ENCODE results near the gene ACACB.

The ACACB gene

GRCh38 chr12:109178532-109178931 lies 62.1 kb downstream of the ACACB start:
- no peak for DNase-seq

- DNase-seq = no peak
These were observed 63.5 kb downstream of the ACACB start for GRCh38 chr12:109179927-109180326.

- no peak for DNase-seq
These were observed 65.9 kb downstream of the ACACB start for GRCh38 chr12:109182041-109182839.

- DNase-seq = no peak
These were observed 69.1 kb downstream of the ACACB start for GRCh38 chr12:109185441-109185840.

- DNase-seq = no peak
These were observed 70.7 kb downstream of the ACACB start for GRCh38 chr12:109186993-109187653.

- no peak for DNase-seq
These were observed 71.8 kb downstream of the ACACB start for GRCh38 chr12:109188108-109188712.

GRCh38 chr12:109189291-109189690 lies 72.9 kb downstream of the ACACB start:
- DNase-seq = no peak

GRCh38 chr12:109191621-109192250 lies 75.3 kb downstream of the ACACB start:
- DNase-seq = no peak

- no peak for DNase-seq
These were observed 76.0 kb downstream of the ACACB start for GRCh38 chr12:109192358-109192757.

- DNase-seq = no peak
These were observed 77.5 kb downstream of the ACACB start for GRCh38 chr12:109193896-109194295.

GRCh38 chr12:109196332-109196731 lies 79.9 kb downstream of the ACACB start:
- DNase-seq = no peak

GRCh38 chr12:109197327-109197726 lies 80.9 kb downstream of the ACACB start:
- no peak for DNase-seq

GRCh38 chr12:109199324-109199723 lies 82.9 kb downstream of the ACACB start:
- DNase-seq = no peak

GRCh38 chr12:109200825-109201495 lies 84.6 kb downstream of the ACACB start:
- no peak for DNase-seq

- DNase-seq = no peak
These were observed 85.1 kb downstream of the ACACB start for GRCh38 chr12:109201496-109201885.

- DNase-seq = no peak
These were observed 86.4 kb downstream of the ACACB start for GRCh38 chr12:109202770-109203169.

- DNase-seq = no peak
These were observed 87.1 kb downstream of the ACACB start for GRCh38 chr12:109203480-109203879.

- no peak for DNase-seq
These were observed 92.7 kb downstream of the ACACB start for GRCh38 chr12:109209082-109209481.

- DNase-seq = no peak
These were observed 96.2 kb downstream of the ACACB start for GRCh38 chr12:109212460-109213115.

GRCh38 chr12:109214131-109214530 lies 97.7 kb downstream of the ACACB start:
- DNase-seq = no peak

- DNase-seq = no peak
These were observed 102.6 kb downstream of the ACACB start for GRCh38 chr12:109218996-109219395.

GRCh38 chr12:109219938-109220337 lies 103.6 kb downstream of the ACACB start:
- no peak for DNase-seq
